Esophagus mucosa (tissue), 1 donor: ENCODE results near the gene RCVRN. TPM values are rescaled to one million over a fixed set of nuclear protein-coding genes. Genes with fewer than 3 reads are reported as not detected.

Experiments
- ATAC-seq: fragments of 200-7000 bp; cut with Tn5 transposase; one replicate; pipeline ENCODE4 v1.9.1; 2020
- total RNA-seq: library from RNA; stranded (reverse); gene quantifications from one replicate; pipeline ENCODE4 v1.2.4, GENCODE V29; 2023
- donor health status: DM: yes; HTN: yes; CAD: no.

RCVRN gene
- total RNA-seq: not detected

DNA sequence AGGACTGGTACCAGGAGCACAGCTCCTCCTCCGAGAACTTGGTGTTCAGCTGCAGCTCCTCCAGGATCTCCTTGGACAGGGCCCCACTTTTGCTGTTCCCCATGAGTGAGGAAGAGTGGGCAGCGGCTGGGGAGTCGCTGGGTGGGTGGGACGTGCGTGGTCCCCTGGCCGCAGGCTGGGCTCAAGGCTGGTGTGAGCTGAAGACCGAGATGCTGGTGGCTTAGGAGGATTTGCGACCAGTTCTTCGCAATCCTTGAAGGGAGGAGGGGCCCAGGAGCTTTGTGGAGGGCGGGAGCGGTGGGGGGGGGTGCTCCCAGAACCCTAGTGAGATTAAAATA is at the start of gene RCVRN:
TSS of gene RCVRN (minus strand) at position 194 of the 338 bp plus-strand sequence. CDS start at position 103, 91 bp downstream.
- ATAC-seq: no peak

GRCh38 chr17:9953492-9953891 is 48.4 kb upstream of the RCVRN start:
- no peak for ATAC-seq

DNA sequence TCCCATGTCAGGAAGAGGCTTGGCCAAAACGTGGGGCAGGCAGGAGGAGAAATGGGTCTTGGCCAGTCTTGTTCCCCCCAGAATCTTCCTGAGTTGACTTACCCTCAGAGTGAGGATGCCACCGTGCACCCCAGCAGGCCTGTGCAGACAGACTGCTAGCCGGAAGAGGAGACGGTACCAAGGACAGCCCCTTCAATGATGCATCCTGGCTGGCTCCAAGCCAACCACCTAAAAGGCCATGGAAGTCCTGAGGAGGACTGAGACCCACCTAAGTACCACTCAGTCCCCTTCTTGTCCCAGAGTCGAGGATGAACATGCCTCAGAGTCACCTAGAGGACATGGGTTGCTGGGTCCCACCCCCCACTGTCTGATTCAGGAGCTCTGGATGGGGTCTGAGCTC is 46.7 kb upstream of the RCVRN start:
- no peak for ATAC-seq

- ATAC-seq: no peak
These were observed 43.9 kb upstream of the RCVRN start for GRCh38 chr17:9948928-9949327.

GRCh38 chr17:9944704-9945103 is 39.6 kb upstream of the RCVRN start:
- ATAC-seq: no peak

GRCh38 chr17:9943343-9943742 is 38.3 kb upstream of the RCVRN start:
- no peak for ATAC-seq

- no peak for ATAC-seq
These were observed 37.8 kb upstream of the RCVRN start for GRCh38 chr17:9942885-9943284.

DNA sequence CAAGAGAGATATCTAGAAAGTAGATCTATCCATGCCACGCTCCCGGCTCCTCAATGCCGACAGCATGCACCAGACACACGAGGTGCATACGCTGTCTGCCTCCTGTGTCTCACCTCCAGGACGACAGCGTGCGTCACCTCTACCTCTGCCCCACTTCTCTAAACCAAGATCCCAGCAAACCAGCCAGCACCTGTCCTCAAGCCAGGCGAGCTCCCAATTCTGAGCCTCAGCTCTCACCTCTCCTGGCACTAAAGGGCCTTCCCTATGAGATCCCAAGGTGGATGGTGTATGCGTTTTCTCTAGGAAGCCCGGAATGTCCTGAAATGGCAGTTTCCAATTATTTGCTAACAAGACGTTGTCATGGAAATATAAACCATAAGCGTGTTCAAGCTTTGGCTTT is 36.2 kb upstream of the RCVRN start:
- no peak for ATAC-seq

DNA sequence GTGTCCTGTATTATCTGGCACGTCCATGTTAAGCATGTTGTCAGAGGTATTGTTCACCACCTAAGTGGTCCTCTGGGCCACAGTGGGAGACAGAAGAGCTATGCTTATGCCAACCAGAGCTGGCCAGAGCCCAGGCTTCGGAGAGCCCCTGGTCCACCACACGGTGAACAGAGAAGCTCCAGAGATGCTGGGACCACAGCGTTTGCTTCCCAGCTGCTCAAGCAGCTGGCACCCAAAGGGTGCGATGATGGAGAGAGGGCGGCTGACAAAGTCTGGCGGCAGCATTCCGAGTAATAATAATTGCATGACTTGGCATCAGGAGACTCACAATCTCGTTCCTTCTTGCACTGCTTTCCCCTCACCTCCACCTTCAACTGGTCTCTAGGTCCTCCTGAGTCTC is 35.8 kb upstream of the RCVRN start:
- ATAC-seq: no peak

DNA sequence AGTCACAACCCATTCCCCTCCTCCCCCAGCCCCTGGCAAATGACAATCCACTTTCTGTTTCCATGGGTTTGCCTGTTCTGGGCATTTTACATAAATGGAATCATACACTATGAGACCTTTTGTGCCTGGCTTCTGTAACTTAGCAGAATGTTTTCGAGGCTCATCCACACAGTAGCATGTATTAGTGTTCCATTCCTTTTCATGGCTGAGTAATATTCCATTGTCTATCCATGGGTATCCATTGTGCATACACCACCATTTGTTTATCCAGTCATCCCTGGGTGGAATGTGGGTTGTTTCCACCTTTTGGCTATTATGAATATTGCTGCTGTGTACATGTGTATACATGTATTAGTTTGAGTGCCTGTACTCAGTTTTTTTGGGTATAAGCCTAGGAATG is 33.7 kb upstream of the RCVRN start:
- no peak for ATAC-seq

DNA sequence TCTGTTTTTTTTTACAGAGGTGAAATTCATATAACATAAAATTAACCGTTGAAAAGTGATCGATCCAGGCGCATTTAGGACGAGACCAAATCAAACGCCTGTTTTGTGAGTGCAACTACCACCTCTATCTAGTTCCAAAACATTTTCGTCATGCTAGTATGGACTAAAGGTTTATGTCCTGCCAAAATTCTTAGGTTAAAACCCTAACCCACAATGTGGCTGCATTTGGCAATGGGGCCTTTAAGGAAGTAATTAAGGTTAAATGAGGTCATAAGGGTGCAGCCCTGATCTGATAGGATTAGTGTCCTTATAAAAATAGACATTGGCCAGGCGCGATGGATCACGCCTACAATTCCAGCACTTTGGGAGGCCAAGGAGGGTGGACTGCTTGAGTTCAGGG is 32.8 kb upstream of the RCVRN start:
- no peak for ATAC-seq

- ATAC-seq: peak; percentile 41
These were observed 32.2 kb upstream of the RCVRN start for GRCh38 chr17:9937241-9937761.

DNA sequence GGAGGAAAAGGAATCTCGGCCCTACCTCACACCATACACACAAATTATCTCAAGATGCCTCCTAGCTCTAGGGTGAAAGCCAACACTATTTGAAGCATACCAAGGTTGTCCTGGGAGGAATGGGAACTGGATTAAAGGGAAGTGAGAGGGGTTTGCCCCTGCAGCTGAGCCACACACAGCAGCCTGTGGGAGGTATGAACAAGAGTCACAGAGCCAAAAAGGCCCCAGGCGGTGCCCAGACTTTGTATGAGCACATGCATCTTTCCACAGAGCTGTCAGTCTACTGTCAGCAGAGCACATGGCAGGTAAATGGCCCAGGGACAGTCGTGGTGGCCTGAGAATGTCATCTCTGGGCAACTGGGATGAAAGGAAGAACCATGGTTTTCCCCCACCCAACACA is 31.0 kb upstream of the RCVRN start:
- ATAC-seq: no peak

DNA sequence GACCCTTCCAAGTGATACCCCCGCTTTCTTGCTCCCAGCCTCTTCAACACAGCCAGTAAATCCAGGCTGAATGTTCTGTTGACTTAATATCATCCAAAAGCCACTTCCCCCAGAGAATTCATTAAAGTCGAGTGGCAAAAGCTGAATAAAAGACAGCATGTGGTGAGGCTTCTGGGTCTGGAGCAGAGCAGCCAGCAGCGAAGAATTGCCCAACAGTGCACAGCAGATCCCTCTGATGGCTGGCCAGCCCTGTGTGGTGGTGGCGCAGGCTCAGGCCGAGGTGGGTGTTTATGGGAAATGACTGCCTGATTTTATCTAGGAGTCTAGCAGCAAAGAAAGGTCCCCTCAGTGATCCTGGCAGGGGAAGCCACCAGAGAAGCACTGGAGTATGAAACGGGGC is 30.3 kb upstream of the RCVRN start:
- ATAC-seq: no peak

- no peak for ATAC-seq
These were observed 29.3 kb upstream of the RCVRN start for GRCh38 chr17:9934331-9934730.

GRCh38 chr17:9932491-9932890 is 27.4 kb upstream of the RCVRN start:
- ATAC-seq: no peak

- no peak for ATAC-seq
These were observed 26.2 kb upstream of the RCVRN start for GRCh38 chr17:9931144-9931741.

- ATAC-seq: no peak
These were observed 24.8 kb upstream of the RCVRN start for GRCh38 chr17:9929871-9930270.

DNA sequence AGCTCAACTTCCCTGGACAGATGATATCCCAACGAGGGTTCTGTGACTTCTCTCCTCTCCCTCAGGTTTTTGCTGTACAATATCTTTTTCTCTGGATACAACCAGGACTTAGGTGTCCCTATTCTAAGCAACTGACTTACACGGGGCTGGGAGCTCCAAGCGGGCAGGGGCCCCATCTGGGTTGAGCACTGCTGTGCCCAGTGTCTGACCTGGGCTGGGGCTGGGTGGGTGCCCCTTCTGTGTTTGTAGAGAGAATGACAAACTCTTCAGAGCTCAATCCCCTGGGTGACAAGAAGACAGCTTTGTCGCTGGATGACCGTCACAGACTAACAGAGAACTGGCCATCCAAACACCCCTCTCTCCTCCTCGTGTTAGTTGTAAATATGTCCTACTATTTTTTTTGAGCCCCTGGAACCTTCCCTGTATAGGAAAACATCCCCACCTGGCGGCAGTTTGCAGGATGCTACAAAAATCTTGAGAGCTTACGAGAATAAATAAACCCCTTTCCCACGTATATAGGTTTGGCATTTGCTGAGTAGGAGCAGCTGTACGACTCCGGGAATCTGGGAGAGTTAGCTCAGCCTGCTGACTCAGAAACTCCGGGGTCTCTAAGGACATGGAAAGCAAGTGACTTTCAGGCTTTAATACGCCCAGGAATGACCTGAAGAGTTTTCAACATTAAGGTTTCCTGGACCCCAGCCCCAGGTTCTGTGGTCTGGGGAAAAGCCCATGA is 23.7 kb upstream of the RCVRN start:
- ATAC-seq: no peak

GRCh38 chr17:9926150-9926804 is 21.2 kb upstream of the RCVRN start:
- ATAC-seq: no peak

DNA sequence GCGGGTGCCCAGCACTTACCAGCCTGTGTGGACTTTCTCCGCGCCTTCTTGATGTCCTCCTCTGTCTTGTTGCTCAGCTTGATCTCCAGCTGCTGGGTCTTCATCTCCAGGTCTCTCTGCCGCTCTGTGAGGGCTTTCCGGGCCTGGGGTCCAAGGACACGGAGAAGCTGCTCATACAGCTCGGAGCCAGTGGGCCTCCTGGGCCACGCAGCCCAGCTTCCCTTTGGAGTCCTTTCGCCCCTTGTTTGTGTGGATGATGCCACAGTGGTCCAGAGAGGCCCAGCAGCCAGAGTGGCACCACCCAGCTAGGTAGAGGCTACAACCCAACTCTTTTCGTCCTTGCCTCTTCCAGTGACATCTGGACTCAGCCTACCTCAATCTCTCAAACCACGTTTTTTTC is 20.4 kb upstream of the RCVRN start:
- no peak for ATAC-seq

DNA sequence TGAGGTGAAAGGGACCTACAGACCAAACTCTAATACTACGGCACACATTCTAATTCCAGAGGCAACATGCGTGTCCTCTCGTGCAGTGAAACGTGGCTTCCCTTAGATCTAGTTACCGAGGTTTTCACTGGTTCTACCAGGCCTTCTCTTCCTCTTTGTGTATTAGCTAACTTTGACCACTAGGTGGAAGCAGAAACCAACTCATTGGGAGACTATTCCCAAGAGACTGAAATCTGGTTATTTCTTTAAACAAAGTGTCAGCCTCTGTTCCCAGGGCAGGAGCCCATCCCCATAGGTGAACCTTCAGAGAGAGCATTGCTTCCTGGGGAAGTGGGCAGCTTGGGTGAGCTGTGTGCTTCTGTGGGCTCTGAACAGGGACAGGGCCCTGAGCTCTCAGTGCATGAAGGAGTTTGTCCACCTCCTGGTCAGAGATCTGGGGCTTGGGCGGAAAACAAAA is 19.7 kb upstream of the RCVRN start:
- ATAC-seq: peak; percentile 75

GRCh38 chr17:9922012-9922848 is 17.2 kb upstream of the RCVRN start:
- no peak for ATAC-seq
